Measurements from ENCODE around the gene ABCE1.

ABCE1 gene

GRCh38 chr4:145097821-145098674, at the start of gene ABCE1, which contains the start of gene ANAPC10:
TSS of gene ABCE1 (plus strand) at chr4:145098311. CDS start at chr4:145104413, 6,102 bp downstream.
TSS of gene ANAPC10 (minus strand) at chr4:145098196. CDS start at chr4:145096099, 2,097 bp downstream.
- peak; percentile 95 to 96 for DNase-seq (ENCODE audit: low read depth in 2 of 2)

GRCh38 chr4:145048817-145049216, 49.3 kb upstream of the ABCE1 start:
- no peak for DNase-seq (ENCODE audit: low read depth in 2 of 2)

- no peak for DNase-seq (ENCODE audit: low read depth in 2 of 2)
Measured at GRCh38 chr4:145049241-145049640, 48.9 kb upstream of the ABCE1 start.

- no peak for DNase-seq (ENCODE audit: low read depth in 2 of 2)
Measured at GRCh38 chr4:145055533-145056257, 42.4 kb upstream of the ABCE1 start.

- DNase-seq (ENCODE audit: low read depth in 2 of 2), result no peak
Measured at GRCh38 chr4:145056325-145057130, 41.6 kb upstream of the ABCE1 start.

- DNase-seq (ENCODE audit: low read depth in 2 of 2), result no peak
Measured at GRCh38 chr4:145058256-145058655, 39.9 kb upstream of the ABCE1 start.

- DNase-seq (ENCODE audit: low read depth in 2 of 2), result peak in 1 of 2 experiments; percentile 42
Measured at GRCh38 chr4:145061318-145061920, 36.7 kb upstream of the ABCE1 start.

GRCh38 chr4:145066063-145066501, 32.0 kb upstream of the ABCE1 start:
- no peak for DNase-seq (ENCODE audit: low read depth in 2 of 2)

GRCh38 chr4:145069361-145069760, 28.8 kb upstream of the ABCE1 start:
- peak in 1 of 2 experiments; percentile 31 for DNase-seq (ENCODE audit: low read depth in 2 of 2)

GRCh38 chr4:145071560-145071959, 26.6 kb upstream of the ABCE1 start:
- DNase-seq (ENCODE audit: low read depth in 2 of 2), result no peak

GRCh38 chr4:145075742-145076468, 22.2 kb upstream of the ABCE1 start:
- DNase-seq (ENCODE audit: low read depth in 2 of 2), result no peak

- DNase-seq (ENCODE audit: low read depth in 2 of 2), result peak in 1 of 2 experiments; percentile 10
Measured at GRCh38 chr4:145076469-145076855, 21.6 kb upstream of the ABCE1 start.

GRCh38 chr4:145081756-145082155, 16.4 kb upstream of the ABCE1 start:
- no peak for DNase-seq (ENCODE audit: low read depth in 2 of 2)

GRCh38 chr4:145083891-145084605, 14.1 kb upstream of the ABCE1 start:
- no peak for DNase-seq (ENCODE audit: low read depth in 2 of 2)

- no peak for DNase-seq (ENCODE audit: low read depth in 2 of 2)
Measured at GRCh38 chr4:145090380-145090779, 7.7 kb upstream of the ABCE1 start.

GRCh38 chr4:145093638-145094037, 4.5 kb upstream of the ABCE1 start:
- no peak for DNase-seq (ENCODE audit: low read depth in 2 of 2)

GRCh38 chr4:145097331-145097820, 735 bp upstream of the ABCE1 start:
- DNase-seq (ENCODE audit: low read depth in 2 of 2), result no peak

- peak; percentile 12 to 14 for DNase-seq (ENCODE audit: low read depth in 2 of 2)
Measured at GRCh38 chr4:145098675-145099037, 545 bp downstream of the ABCE1 start.

GRCh38 chr4:145099653-145100052, 1.5 kb downstream of the ABCE1 start:
- DNase-seq (ENCODE audit: low read depth in 2 of 2), result no peak

- DNase-seq (ENCODE audit: low read depth in 2 of 2), result no peak
Measured at GRCh38 chr4:145101091-145101490, 3.0 kb downstream of the ABCE1 start.
